SK-N-SH treated with all-trans-retinoic acid at 6 μM for 48 hours (cell line): Measurements from ENCODE around the gene NDRG4.

Experiments used
- ISL1 ChIP-seq: fragments of 250-450 bp; sonication (Bioruptor Pico); IDR thresholded peaks from 2 replicates; pipeline ENCODE4 v2.1.2; 2022; ENCODE audit warnings: mild to moderate bottlenecking, moderate library complexity
- PPARA ChIP-seq: fragments of 250-450 bp; sonication (Bioruptor Pico); IDR thresholded peaks from 2 replicates; pipeline ENCODE4 v1.5.0; 2020; ENCODE audit warnings: mild to moderate bottlenecking, borderline replicate concordance
- SNAI2 ChIP-seq: fragments of 250-450 bp; sonication (Bioruptor Pico); IDR thresholded peaks from 2 replicates; pipeline ENCODE4 v1.5.0; 2020; ENCODE audit warnings: mild to moderate bottlenecking, moderate library complexity
- ZFP3 ChIP-seq: fragments of 250-450 bp; sonication (Bioruptor Pico); IDR thresholded peaks from 2 replicates; pipeline ENCODE4 v1.5.0; 2020; ENCODE audit warnings: mild to moderate bottlenecking, moderate library complexity
- ZFP30 ChIP-seq: fragments of 450-650 bp; formaldehyde crosslinking; IDR thresholded peaks from 2 replicates; pipeline ENCODE4 v1.5.0; 2022; ENCODE audit warnings: mild to moderate bottlenecking, moderate library complexity
- ZNF565 ChIP-seq: fragments of 450-650 bp; formaldehyde crosslinking; conservative IDR thresholded peaks from 2 replicates; pipeline ENCODE4 v1.5.0; 2020; ENCODE audit warnings: low read depth, mild to moderate bottlenecking, moderate library complexity
- ZNF70 ChIP-seq: fragments of 450-650 bp; formaldehyde crosslinking; IDR thresholded peaks from 2 replicates; pipeline ENCODE4 v1.5.0; 2020; ENCODE audit warnings: mild to moderate bottlenecking, moderate library complexity
- ZNF8 ChIP-seq: fragments of 450-650 bp; formaldehyde crosslinking; IDR thresholded peaks from 2 replicates; pipeline ENCODE4 v1.5.0; 2020; ENCODE audit warnings: mild to moderate bottlenecking, moderate library complexity
- TF ChIP-seq, protein P1 (sequence below): fragments of 250-450 bp; sonication (Bioruptor Pico); IDR thresholded peaks from 2 replicates; pipeline ENCODE4 v1.8.0; 2021; ENCODE audit warnings: low read depth, mild to moderate bottlenecking, moderate library complexity, borderline replicate concordance
- TF ChIP-seq, protein P2 (sequence below): fragments of 250-450 bp; sonication (Bioruptor Pico); IDR thresholded peaks from 2 replicates; pipeline ENCODE4 v1.8.0; 2020; ENCODE audit warnings: mild to moderate bottlenecking, moderate library complexity, borderline replicate concordance

DNA sequence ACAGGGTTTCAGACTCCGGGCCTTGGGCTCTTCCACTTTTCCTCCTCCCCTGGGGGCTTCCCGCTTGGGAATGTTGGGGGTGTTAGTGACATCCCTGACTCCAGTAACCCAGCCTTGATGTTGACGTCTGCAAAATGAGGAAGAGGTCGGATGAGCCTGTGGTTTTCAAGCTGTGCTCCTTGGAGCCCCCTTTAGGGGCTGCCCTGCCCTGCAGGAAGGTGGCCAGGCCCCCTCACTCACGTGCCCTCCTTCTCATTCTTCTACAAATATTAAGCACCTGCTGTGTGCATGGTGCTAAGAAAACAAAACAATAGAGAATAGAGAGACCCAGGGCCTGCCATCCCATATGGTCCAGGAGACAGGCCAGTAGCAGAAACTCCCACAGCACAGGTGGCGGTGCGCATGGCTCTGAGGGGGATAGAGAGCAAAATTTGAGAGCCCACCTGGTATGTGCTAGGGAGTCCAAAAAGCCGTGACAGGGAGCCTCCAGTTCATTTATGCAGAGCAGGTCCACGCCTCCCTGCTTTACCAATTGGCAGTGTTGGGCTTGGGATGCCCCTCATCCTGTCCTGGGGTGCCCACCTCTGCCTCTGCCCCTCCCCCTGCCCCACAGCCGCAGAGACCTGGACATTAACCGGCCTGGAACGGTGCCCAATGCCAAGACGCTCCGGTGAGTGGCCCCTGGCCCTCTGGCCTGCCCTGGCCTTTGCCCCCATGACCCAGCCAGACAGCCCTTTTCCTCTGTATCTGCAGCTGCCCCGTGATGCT, 7.4 kb downstream of the NDRG4 start:
- no peak for TF ChIP-seq SNAI2 (CRISPR knock-in tag)
- no peak for TF ChIP-seq ZNF70 (CRISPR knock-in tag)
- no peak for TF ChIP-seq PPARA (CRISPR knock-in tag)
- TF ChIP-seq, protein P1, sequence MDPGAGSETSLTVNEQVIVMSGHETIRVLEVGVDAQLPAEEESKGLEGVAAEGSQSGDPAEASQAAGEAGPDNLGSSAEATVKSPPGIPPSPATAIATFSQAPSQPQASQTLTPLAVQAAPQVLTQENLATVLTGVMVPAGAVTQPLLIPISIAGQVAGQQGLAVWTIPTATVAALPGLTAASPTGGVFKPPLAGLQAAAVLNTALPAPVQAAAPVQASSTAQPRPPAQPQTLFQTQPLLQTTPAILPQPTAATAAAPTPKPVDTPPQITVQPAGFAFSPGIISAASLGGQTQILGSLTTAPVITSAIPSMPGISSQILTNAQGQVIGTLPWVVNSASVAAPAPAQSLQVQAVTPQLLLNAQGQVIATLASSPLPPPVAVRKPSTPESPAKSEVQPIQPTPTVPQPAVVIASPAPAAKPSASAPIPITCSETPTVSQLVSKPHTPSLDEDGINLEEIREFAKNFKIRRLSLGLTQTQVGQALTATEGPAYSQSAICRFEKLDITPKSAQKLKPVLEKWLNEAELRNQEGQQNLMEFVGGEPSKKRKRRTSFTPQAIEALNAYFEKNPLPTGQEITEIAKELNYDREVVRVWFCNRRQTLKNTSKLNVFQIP (CRISPR knock-in tag) = no peak
- TF ChIP-seq ZNF565 (CRISPR knock-in tag) = no peak
- TF ChIP-seq ZFP30 (CRISPR knock-in tag) = no peak
- TF ChIP-seq ZNF8 (CRISPR knock-in tag) = no peak
- TF ChIP-seq, protein P2, sequence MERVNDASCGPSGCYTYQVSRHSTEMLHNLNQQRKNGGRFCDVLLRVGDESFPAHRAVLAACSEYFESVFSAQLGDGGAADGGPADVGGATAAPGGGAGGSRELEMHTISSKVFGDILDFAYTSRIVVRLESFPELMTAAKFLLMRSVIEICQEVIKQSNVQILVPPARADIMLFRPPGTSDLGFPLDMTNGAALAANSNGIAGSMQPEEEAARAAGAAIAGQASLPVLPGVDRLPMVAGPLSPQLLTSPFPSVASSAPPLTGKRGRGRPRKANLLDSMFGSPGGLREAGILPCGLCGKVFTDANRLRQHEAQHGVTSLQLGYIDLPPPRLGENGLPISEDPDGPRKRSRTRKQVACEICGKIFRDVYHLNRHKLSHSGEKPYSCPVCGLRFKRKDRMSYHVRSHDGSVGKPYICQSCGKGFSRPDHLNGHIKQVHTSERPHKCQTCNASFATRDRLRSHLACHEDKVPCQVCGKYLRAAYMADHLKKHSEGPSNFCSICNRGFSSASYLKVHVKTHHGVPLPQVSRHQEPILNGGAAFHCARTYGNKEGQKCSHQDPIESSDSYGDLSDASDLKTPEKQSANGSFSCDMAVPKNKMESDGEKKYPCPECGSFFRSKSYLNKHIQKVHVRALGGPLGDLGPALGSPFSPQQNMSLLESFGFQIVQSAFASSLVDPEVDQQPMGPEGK (CRISPR knock-in tag) = no peak
- no peak for TF ChIP-seq ISL1 (CRISPR knock-in tag)
- TF ChIP-seq ZFP3 = no peak
